Measurements from ENCODE around the gene TRIM4.
"Not testable (repeated sequence)": the region's sequence is repeated elsewhere in the genome, so short reads cannot be mapped to it uniquely, and the experiment has no call there.

TRIM4 gene

DNA sequence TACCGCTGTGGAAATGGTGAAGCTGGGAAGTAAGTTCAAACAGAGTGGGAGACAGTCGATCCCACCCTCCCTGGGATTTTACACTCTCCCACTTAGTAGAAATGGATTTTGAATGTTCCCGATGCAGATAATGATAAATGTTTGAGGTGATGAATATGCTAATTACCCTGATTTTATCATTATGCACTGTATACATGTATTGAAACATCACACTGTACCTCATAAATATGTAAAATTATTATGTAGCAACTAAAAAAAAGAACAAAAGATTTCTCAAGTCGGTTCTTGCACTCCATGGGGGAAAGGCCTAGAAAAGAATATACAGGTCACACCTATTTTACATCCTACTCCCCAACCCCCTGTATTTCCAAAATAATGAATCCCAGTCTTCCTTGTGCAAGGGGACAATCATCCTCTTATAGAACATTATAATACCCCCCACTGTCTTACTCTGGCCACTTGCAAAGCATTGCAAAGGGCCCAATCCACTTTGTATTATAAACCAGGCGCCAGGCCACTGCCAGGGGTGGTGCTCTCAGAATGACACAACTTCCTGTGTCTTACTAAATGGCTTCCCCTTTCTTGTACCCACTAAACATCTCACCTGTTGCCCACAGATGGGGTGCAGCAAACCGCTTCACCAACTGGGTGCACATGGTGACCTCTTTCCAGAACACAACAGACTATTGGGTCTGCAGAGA lies 21.9 kb downstream of the TRIM4 start:
- H3K9me2 ChIP-seq (replicated peaks; ENCODE audit: insufficient read depth, low read length): no peaks in the 10 kb centered on the region
- H2AFZ ChIP-seq (ENCODE audit: low read depth, low read length, severe bottlenecking): no peak overlapping the region
- H3K27ac ChIP-seq (ENCODE audit: low read depth, low read length): no peak overlapping the region
- H3K27me3 ChIP-seq (ENCODE audit: low read length): no peaks in the 10 kb centered on the region
- TF ChIP-seq, protein P1, sequence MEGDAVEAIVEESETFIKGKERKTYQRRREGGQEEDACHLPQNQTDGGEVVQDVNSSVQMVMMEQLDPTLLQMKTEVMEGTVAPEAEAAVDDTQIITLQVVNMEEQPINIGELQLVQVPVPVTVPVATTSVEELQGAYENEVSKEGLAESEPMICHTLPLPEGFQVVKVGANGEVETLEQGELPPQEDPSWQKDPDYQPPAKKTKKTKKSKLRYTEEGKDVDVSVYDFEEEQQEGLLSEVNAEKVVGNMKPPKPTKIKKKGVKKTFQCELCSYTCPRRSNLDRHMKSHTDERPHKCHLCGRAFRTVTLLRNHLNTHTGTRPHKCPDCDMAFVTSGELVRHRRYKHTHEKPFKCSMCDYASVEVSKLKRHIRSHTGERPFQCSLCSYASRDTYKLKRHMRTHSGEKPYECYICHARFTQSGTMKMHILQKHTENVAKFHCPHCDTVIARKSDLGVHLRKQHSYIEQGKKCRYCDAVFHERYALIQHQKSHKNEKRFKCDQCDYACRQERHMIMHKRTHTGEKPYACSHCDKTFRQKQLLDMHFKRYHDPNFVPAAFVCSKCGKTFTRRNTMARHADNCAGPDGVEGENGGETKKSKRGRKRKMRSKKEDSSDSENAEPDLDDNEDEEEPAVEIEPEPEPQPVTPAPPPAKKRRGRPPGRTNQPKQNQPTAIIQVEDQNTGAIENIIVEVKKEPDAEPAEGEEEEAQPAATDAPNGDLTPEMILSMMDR (IDR thresholded peaks at IDR 0.05; ENCODE audit: insufficient read depth, low read length, poor library complexity, severe bottlenecking): no peak
- no peak for TF ChIP-seq EZH2phosphoT487 (conservative IDR thresholded peaks at IDR 0.05; ENCODE audit: low read length)
- no peak overlapping the region for H3K9ac ChIP-seq (ENCODE audit: low read length)
- H3K79me2 ChIP-seq (ENCODE audit: insufficient read depth, low read length): no peaks in the 10 kb centered on the region
- H3K4me2 ChIP-seq (ENCODE audit: low read depth, low read length, poor library complexity, severe bottlenecking): no peak overlapping the region
- peaks cover 16% of the 10 kb centered on the region; the same call in 1 of the 2 replicates for H3K36me3 ChIP-seq (ENCODE audit: low read length)
- H3K9me3 ChIP-seq (ENCODE audit: insufficient read depth, low read length): no peaks in the 10 kb centered on the region
- H4K20me1 ChIP-seq (ENCODE audit: low read depth, low read length): no peaks in the 10 kb centered on the region
- 0 out of 2 replicates have a peak, but pooled peaks cover 5% of the 10 kb centered on the region for H3F3A ChIP-seq (ENCODE audit: insufficient read depth)
- H3K4me3 ChIP-seq (ENCODE audit: insufficient read depth, low read length, poor library complexity, severe bottlenecking): no peak overlapping the region

DNA sequence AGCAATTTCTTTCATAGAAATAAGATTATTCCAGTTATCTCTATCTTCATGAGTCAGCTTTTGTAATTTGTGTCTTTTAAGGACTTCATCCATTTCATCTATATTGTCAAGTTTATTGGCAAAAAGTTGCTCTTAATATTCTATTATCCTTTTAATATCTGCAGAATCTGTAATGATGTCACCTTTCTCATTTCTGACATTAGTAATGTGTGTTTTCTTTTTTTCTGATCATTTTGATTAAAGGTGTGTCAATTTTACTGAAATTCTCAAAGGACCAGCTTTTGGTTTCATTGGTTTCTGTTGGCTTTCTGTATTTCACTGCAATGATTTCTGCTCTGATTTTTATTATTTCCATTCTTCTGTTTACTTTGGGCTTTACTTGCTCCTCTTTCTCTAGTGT lies 24.6 kb downstream of the TRIM4 start:
- no peak for TF ChIP-seq EZH2phosphoT487 (conservative IDR thresholded peaks at IDR 0.05; ENCODE audit: low read length)
- TF ChIP-seq, protein P1 (IDR thresholded peaks at IDR 0.05; ENCODE audit: insufficient read depth, low read length, poor library complexity, severe bottlenecking): no peak

DNA sequence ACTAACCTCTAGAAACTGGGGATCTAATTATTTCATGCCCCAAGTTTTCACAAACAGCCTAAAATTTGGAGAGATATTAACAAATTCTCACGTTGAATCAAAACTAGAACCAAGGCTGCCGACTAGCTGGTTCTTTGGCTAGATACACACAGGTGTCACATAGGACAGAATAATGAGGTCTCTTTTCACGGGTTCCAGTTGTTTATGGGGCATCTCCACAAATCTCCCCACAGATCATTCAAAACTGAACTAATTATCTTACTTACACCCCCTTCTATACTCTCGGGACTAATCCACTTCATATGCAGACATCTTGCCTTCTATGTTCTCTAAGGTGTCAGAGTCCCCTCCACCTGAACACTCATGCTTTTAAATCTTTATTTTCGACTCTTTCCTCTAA lies 26.1 kb downstream of the TRIM4 start:
- 0 out of 2 replicates have a peak, but pooled peaks cover 3% of the 10 kb centered on the region for H3K36me3 ChIP-seq (ENCODE audit: low read length)
- 0 out of 2 replicates have a peak, but pooled peaks cover 5% of the 10 kb centered on the region for H3F3A ChIP-seq (ENCODE audit: insufficient read depth)
- H3K27ac ChIP-seq (ENCODE audit: low read depth, low read length): no peak overlapping the region
- no peaks in the 10 kb centered on the region for H3K79me2 ChIP-seq (ENCODE audit: insufficient read depth, low read length)
- H2AFZ ChIP-seq (ENCODE audit: low read depth, low read length, severe bottlenecking): no peak overlapping the region
- H3K9ac ChIP-seq (ENCODE audit: low read length): no peak overlapping the region
- no peak overlapping the region for H3K4me3 ChIP-seq (ENCODE audit: insufficient read depth, low read length, poor library complexity, severe bottlenecking)
- H3K9me2 ChIP-seq (replicated peaks; ENCODE audit: insufficient read depth, low read length): no peaks in the 10 kb centered on the region
- no peaks in the 10 kb centered on the region for H4K20me1 ChIP-seq (ENCODE audit: low read depth, low read length)
- TF ChIP-seq, protein P1 (IDR thresholded peaks at IDR 0.05; ENCODE audit: insufficient read depth, low read length, poor library complexity, severe bottlenecking): no peak
- no peak for TF ChIP-seq EZH2phosphoT487 (conservative IDR thresholded peaks at IDR 0.05; ENCODE audit: low read length)
- H3K27me3 ChIP-seq (ENCODE audit: low read length): no peaks in the 10 kb centered on the region
- H3K9me3 ChIP-seq (ENCODE audit: insufficient read depth, low read length): no peaks in the 10 kb centered on the region
- H3K4me2 ChIP-seq (ENCODE audit: low read depth, low read length, poor library complexity, severe bottlenecking): no peak overlapping the region

More for the DNA sequence above, 24.6 kb downstream of the TRIM4 start:
- Histone ChIP-seq H3K27ac (ENCODE audit: low read depth, low read length) (no peak overlapping the region), H3K4me3 (ENCODE audit: insufficient read depth, low read length, poor library complexity, severe bottlenecking) (no peak overlapping the region), H3K4me2 (ENCODE audit: low read depth, low read length, poor library complexity, severe bottlenecking) (no peak overlapping the region), H3K9ac (ENCODE audit: low read length) (no peak overlapping the region), H3K9me3 (ENCODE audit: insufficient read depth, low read length) (no peaks in the 10 kb centered on the region), H3K36me3 (ENCODE audit: low read length) (0 out of 2 replicates have a peak, but pooled peaks cover 3% of the 10 kb centered on the region), H2AFZ (ENCODE audit: low read depth, low read length, severe bottlenecking) (no peak overlapping the region), H3K9me2 (replicated peaks; ENCODE audit: insufficient read depth, low read length) (no peaks in the 10 kb centered on the region), H3K27me3 (ENCODE audit: low read length) (no peaks in the 10 kb centered on the region), H3F3A (ENCODE audit: insufficient read depth) (0 out of 2 replicates have a peak, but pooled peaks cover 5% of the 10 kb centered on the region), H3K79me2 (ENCODE audit: insufficient read depth, low read length) (no peaks in the 10 kb centered on the region), H4K20me1 (ENCODE audit: low read depth, low read length) (no peaks in the 10 kb centered on the region)

DNA sequence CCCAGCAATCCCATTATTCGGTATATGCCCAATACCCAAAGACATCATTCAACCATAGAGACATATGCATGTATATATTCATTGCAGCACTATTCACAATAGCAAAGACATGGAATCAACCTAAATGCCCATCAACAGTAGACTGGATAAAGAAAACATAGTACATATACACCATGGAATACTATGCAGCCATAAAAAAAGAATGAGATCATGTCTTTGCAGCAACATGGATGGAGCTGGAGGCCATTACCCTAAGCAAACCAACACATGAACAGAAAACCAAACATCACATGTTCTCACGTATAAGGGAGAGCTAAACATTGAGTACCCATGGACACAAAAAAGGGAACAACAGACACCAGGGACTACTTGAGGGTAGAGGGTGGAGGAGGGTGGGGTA lies 29.0 kb downstream of the TRIM4 start:
- H3K79me2 ChIP-seq (ENCODE audit: insufficient read depth, low read length); H3K4me2 ChIP-seq (ENCODE audit: low read depth, low read length, poor library complexity, severe bottlenecking); H3K27ac ChIP-seq (ENCODE audit: low read depth, low read length); H2AFZ ChIP-seq (ENCODE audit: low read depth, low read length, severe bottlenecking); H3K9me2 ChIP-seq (replicated peaks; ENCODE audit: insufficient read depth, low read length); H3F3A ChIP-seq (ENCODE audit: insufficient read depth); H3K9ac ChIP-seq (ENCODE audit: low read length); H3K9me3 ChIP-seq (ENCODE audit: insufficient read depth, low read length); H3K27me3 ChIP-seq (ENCODE audit: low read length); H4K20me1 ChIP-seq (ENCODE audit: low read depth, low read length); H3K4me3 ChIP-seq (ENCODE audit: insufficient read depth, low read length, poor library complexity, severe bottlenecking); H3K36me3 ChIP-seq (ENCODE audit: low read length): not testable (repeated sequence)

DNA sequence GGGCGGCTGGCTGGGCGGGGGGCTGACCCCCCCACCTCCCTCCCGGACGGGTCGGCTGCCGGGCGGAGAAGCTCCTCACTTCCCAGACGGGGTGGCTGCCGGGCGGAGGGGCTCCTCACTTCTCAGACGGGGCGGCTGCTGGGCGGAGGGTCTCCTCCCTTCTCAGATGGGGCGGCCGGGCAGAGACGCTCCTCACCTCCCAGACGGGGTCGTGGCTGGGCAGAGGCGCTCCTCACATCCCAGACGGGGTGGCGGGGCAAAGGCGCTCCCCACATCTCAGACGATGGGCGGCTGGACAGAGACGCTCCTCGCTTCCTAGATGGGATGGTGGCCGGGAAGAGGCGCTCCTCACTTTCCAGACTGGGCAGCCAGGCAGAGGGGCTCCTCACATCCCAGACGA lies 31.0 kb downstream of the TRIM4 start:
- H3K36me3 ChIP-seq (ENCODE audit: low read length); H3F3A ChIP-seq (ENCODE audit: insufficient read depth); H2AFZ ChIP-seq (ENCODE audit: low read depth, low read length, severe bottlenecking); H3K4me2 ChIP-seq (ENCODE audit: low read depth, low read length, poor library complexity, severe bottlenecking); H3K4me3 ChIP-seq (ENCODE audit: insufficient read depth, low read length, poor library complexity, severe bottlenecking); H3K9me2 ChIP-seq (replicated peaks; ENCODE audit: insufficient read depth, low read length); H3K27ac ChIP-seq (ENCODE audit: low read depth, low read length); H4K20me1 ChIP-seq (ENCODE audit: low read depth, low read length); H3K27me3 ChIP-seq (ENCODE audit: low read length); H3K9me3 ChIP-seq (ENCODE audit: insufficient read depth, low read length); H3K9ac ChIP-seq (ENCODE audit: low read length); H3K79me2 ChIP-seq (ENCODE audit: insufficient read depth, low read length): not testable (repeated sequence)
